ENCODE data around the gene UNC13D.
"Not testable (repeated sequence)": the region's sequence is repeated elsewhere in the genome, so short reads cannot be mapped to it uniquely, and the experiment has no call there.

Gene UNC13D

DNA sequence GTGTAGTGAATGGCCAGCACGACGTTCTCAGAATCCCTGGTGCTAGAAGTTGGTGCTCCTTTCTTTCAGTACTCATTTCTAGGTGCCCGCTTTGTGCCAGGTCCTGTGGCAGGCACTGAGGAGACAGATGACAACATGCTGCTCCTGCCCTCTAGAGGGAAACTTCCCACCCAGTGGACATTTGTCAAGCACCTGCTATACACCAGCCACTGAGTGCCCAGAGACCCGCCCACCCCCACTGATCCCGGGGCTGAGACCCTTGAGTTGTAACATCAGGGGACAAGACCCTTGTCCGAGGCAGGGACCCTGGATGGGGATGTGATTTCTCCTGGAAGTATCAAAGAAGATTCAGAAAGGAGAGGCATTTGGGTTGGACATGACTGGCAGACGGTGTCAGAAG, 25.1 kb downstream of the UNC13D start:
- no peak for DNase-seq

- no peak for DNase-seq
These were observed 25.8 kb downstream of the UNC13D start for GRCh38 chr17:75818326-75818885.

DNA sequence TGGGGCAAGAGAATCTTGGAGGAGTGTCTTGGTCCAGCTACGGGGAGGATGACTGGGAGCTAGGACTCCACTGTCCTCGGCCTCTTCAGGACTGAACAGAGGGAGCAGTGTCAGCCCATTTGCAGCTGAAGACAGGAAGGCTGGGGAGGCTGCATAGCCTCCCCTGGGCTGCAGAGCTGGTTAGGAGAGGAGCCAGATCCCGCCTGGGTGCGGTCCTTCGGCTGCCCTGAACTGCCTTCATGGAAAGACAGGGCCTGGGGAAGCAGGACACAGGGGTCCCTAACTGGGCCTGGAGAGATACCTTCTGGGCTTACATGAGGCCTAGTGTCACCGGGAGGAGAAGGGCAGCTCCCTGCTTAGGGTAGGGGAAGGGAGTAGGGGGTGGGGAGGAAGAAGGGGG, 26.6 kb downstream of the UNC13D start:
- no peak for DNase-seq

DNA sequence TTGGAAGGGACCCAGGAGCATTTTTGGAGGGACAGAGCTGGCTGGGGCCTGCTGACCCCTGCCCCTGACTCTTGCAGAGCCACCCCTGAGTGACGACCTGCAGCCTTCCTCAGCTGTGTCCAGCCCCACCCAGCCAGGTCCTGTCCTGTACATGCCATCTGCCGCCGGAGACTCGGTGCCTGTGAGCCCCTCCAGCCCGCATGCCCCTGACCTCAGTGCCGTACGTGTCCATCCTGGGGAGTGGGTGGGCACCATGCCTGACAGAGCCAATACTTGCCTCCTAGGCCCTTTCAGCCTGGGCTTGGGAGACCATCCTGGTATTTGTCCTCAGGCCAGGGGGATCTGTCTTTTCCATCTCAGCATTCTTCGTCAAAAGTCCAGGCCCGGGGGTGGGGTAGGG, 27.5 kb downstream of the UNC13D start:
- no peak for DNase-seq

DNA sequence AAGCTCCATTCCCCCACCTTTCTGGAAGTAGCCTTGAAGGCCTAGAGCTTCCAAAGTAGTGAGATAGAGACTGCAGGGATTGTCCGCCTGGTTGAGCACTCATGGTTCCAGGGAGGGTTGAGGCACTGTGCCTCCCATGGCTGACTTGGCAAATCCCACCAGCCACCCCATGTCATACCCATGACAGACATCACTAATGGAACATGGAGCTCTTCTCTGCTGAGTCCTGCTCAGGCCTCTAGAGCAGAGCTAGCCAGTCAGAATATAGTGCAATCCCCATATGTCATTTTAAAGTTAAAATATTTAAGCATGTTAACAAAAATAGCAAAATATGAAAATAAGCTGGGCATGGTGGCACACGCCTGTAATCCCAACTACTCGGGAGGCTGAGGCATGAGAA, 28.8 kb downstream of the UNC13D start:
- DNase-seq: no peak

DNA sequence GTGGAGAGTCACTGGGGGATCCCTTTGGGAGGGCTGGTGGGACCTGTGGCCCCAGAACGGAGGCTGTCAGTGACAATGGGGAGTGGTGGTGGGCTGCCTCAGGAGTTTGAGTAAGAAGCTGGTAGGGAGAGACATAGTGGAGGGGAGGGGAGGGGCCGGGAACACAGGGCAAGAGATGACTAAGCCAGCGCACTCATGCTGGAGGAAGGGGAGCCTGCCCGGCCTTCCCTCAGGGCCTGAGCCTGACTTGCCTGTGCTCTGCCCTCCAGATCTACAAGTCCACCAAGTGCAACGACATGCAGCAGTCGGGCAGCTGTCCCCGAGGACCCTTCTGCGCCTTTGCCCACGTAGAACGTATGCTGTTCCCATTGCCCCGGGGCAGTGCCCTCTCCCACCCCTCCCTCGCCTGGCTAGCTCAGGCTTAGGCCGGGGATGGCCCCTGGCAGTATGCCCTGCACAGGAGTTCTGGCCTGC, 29.3 kb downstream of the UNC13D start:
- no peak for DNase-seq

DNA sequence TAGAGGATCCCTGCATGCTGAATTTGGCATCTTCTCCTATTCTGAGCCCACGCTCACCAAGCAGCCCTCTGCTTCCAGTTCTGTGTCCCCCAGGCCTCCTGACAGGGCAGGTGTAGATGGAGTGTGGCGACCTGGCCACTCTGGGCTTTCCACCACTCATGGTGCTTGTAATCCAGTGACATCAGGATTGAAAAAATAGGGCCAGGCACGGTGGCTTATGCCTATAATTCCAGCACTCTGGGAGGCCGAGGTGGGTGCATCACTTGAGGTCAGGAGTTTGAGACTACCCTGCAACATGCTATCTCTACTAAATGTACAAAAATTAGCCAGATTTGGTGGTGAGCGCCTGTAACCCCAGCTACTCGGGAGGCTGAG, 30.2 kb downstream of the UNC13D start:
- no peak for DNase-seq

GRCh38 chr17:75813081-75814020, 30.9 kb downstream of the UNC13D start:
- no peak for DNase-seq

DNA sequence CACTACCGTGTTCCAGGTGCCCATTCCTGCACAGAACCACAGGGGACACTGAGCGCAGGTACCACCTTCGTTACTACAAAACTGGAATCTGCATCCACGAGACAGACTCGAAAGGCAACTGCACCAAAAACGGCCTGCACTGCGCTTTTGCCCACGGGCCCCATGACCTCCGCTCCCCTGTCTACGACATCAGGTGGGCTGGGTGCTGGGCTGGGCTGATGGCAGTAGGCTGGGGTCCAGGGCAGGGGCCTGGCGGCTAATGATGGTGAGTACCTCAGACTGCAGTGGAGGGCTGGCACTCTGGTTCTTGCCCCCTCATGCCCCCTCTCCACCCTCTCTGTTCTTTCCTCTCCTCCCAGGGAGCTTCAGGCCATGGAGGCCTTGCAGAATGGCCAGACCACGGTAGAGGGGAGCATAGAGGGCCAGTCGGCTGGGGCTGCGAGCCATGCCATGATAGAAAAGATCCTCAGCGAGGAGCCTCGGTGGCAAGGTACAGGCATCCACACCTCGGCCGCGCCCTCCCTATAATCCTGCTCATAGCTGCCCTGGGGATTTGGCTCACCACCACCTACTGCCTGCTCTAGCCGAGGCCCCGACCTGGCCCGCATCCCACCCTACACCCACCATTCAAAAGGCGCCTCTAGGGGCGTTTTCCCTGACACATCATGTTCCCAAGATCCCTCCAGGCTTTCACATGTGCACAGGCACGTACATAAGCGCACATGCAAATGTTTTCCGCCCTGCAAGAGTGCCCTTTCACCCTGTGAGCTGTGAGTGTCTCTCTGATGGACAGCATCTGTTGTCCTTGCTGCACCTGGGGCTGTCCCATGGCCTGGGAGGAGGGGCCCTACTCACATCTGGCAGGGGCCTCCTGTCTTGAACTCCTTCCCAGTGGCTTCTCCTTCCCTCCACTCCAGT, 31.8 kb downstream of the UNC13D start:
- DNase-seq: no peak

- no peak for DNase-seq
These were observed 33.0 kb downstream of the UNC13D start for GRCh38 chr17:75811174-75811573.

GRCh38 chr17:75810756-75811155, 33.4 kb downstream of the UNC13D start:
- not testable (repeated sequence) for DNase-seq

DNA sequence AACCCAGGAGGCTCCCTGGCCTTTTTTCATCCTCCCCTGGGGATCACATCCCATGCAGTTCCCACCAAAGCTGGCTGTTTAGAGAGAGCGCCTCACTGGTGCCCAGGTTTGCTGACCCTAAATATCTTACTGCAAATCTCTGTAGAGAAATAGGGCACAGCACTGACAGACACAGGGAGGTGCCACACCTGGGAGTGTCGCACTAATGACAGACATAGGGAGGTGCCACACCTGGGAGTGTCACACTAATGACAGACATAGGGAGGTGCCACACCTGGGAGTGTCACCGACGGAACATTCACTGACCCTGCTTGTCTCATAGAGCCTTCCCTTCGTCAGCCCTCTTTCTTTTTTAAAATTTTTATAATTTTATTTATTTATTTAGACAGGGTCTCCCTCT, 34.0 kb downstream of the UNC13D start:
- no peak for DNase-seq

DNA sequence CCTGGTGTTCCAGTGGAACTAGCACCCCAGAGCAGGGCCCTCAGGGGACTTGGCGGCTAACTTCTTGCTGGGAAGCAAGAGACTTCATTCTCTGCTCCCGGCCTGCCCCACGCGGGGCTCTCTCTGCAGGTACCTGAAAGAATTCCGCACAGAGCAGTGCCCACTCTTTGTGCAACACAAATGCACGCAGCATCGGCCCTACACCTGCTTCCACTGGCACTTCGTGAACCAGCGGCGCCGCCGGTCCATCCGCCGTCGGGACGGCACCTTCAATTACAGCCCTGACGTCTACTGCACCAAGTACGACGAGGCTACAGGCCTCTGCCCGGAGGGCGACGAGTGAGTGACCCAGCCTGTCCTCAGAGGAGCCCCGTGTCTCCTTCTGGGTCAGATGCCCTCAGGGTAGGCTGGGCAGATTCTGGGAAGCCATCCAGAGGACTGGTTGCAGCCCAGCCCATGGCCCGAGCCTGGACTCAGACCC, 34.5 kb downstream of the UNC13D start:
- no peak for DNase-seq

DNA sequence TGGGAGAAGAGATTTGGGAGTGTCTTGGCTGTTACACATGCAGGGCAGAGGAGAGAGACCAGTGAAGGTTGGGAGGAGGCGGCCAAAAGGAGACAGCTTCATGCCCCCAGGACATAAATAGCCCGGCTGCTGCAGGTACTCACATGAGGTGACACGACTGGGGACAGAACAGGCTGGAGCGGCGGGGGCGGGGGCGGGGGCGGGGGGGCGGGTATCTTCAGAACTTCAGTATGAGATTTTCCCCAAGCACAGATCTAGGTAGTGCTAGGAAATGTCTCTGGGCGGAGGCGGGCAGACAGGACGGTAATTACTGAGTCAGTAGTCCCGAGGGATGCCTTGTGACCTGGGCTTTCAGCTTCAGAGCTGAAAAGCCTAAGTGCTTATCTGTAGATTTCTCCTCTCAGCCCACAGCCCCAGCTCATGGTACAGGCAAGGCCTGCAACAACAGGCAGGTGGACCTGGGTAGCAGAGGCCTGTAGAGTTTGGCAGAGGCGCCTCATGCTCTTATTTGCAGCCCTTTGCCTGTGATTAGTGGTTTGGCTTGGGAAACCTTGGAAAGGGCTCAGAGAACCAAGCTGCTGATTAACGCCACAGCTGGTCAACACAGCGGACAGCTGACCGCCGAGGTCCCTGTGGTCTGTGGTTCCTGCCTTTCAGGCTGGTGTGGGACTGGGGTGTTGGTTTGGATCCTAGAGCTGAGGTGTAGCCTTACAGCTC, 35.1 kb downstream of the UNC13D start:
- DNase-seq: no peak

GRCh38 chr17:75808549-75808904, 35.7 kb downstream of the UNC13D start:
- no peak for DNase-seq

GRCh38 chr17:75807861-75808260, 36.3 kb downstream of the UNC13D start:
- DNase-seq: no peak

DNA sequence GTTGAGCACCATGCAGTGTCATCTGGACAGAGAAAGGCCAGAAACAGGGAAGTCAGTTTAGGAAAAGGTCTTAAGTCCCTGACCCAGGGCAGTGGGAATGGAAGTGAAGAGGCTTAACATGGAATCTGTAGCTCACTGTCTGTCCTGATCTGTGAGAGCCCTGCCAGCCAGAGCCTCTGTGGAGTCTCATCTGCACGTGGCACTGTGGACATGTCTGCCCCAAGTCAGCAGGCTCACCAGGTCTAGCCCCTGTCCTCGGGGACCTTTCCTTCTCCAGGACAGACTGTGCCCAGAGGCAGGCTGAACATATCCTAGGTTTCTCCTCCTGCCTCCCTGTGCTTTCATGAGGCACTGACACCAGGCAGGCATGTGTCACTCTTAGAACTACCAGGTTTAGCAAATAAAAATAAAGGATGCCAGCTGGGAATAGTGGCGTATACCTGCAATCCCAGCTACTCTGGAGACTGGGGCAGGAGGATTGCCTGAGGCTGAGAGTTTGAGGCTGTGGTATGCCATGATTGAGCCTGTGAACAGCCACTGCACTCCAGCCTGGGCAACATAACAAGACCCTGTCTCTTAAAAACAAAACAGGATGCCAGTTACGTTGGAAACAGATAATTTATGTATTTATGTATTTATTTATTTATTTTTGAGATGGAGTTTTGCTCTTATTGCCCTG, 37.2 kb downstream of the UNC13D start:
- DNase-seq: no peak

DNA sequence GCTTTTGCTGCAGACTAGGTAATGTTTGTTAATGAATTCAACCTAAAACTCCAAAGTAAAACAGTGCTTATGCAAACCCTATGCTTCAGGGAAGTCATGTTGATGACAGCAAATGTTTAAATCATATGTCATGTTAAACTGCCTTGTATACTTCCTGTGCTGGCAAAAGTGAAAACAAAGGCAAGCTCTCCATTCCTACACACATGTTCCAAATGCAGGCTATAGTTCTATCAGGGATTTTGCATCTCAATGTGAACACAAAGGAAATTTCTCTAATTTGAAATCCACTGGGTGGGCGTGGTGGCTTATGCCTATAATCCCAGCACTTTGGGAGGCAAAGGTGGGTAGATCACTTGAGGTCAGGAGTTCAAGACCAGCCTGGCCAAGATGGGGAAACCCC, 40.3 kb downstream of the UNC13D start:
- no peak for DNase-seq

- no peak for DNase-seq
These were observed 44.8 kb downstream of the UNC13D start for GRCh38 chr17:75799402-75799801.

GRCh38 chr17:75795820-75796607, 48.2 kb downstream of the UNC13D start:
- DNase-seq: no peak

GRCh38 chr17:75793460-75793859, 50.7 kb downstream of the UNC13D start:
- no peak for DNase-seq

Measured in NCI-H146 (cell line).